GM20431 (cell line): ENCODE results near the gene PEAK3.

Source experiments
- in situ Hi-C: fragments of 300-500 bp; cut with MseI, MboI; formaldehyde crosslinking; loops from one replicate; pipeline ENCODE4 v1.15.0; 2020; ENCODE audit warnings: low sequenced_read_pairs; ENCODE audit not compliant: unreplicated experiment

The PEAK3 gene

DNA sequence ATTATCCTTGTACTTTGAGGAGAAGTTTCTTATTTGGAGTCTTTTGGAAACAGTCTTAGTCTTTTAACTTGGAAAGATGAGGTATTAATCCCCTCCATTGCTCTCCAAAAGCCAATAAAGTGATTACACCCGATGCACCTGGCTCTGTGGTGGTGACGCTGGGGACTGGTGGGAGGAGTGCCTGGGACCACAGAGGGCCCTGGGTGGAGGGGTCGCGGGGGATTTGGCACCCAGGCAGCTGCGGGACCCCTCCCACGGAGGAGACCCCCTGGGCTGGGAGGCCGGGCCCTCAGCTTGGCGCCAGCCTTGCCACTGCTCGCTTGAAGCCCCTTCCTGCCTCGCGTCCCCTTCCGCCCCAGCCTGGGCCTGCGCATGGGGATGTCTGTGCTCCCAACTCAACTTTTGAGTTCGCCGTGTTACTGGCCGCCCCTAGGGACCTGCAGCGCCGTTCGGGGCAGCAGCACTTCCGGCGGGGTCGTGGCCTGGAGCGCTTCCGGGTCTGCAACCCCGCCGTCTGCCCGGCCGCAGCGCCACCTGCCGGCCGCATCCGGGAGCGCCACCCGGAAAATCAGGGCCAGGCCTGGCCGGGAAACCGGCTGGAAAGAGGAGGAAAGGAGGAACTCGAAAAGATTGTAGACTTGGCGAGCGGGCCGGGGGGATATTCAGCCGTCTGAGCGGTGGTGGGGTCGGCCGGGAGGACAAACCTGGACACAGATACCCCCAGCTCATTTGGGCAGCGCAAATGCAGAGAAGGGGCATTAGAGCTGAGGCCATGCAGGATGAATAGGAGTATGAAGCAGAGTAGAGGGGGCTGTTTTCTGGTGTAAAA is 8.4 kb downstream of the PEAK3 start:
- in situ Hi-C loops = no loop called here

DNA sequence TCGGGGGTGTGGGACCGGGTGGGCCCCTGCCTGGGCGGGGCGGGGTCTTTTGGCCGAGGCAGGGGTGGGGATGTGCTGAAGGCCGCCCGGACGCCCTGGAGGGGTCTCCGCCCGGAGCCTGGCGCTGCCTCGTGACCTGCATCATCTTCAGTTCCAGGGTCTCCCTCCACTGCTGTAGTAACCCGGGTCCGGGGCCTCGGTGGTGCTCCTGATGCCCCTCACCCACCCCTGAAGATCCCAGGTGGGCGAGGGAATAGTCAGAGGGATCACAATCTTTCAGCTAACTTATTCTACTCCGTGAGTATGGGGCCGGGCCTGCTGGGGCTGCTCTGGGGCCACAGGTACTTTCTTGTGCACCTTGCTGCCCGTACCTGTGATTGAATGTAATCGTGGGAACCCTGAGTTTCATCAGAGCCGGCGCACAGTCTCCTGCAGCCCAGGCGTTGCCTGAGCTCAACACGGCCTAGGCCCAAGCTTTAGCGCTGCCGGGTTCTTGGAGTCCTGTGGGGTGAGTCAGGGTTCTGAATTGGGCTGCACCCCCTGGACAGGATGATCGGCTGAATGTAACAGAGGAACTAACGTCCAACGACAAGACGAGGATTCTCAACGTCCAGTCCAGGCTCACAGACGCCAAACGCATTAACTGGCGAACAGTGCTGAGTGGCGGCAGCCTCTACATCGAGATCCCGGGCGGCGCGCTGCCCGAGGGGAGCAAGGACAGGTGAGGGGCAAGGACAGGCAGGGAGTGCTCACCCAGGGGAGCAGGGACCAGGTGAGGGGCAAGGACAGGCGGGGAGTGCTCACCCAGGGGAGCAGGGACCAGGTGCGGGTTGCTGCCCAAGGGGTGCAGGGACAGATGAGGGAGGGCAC is 10.5 kb downstream of the PEAK3 start:
- in situ Hi-C loops = no loop called here

DNA sequence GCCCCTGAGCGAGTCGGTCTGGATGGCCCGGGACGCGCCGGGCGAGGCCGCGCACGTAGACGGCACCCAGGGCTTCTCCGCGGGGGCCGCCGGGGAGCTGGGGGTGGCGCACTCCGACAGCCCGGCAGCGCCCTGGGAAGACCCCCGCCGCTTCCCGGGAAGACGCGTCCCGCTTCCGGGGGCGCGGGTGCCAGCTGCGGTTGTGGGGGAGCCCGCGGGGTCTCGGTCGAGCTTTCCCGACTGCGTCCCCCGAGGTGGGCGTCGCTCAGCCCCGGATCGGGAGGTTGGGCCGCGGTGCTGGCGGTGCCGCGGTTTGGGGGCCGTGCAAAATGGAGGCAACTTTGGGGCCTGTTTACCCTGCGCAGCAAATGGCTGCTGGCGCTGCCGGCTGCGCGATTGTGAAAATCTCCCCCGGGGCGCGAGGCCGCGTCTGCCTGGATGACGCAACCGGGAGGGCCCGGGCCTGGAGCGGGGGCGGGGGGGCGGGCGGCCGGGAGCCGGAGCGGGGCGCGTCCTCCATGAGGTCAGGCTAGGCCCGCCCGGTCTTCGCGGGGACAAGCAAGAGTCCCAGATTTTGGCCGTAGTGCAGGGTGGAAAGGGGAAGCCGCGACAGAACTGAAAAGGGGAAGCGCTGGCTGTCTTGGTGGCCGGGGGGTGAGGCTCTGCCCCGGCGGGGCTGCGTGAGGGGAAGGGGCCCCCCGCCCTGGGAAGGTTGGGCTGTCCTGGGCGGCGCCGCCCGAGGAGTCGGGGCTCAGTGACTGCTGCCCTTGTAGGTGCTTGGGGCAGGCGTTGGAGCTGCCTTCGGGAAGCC is 11.3 kb downstream of the PEAK3 start:
- in situ Hi-C loops = no loop called here

DNA sequence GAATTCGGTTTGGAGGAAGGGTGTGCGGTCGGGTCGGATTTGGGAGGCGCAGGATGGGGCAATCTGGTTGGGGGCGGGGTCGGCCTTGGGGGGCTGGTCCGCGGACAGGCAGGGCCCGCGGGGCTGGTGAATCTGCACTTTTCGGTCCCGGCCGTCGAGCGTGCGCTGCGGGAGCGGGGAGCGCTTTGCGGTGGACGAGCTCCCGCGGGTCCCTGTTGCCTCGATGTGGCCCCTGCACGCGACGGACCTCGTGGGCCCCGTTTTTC is 11.9 kb downstream of the PEAK3 start:
- in situ Hi-C loops = no loop called here

DNA sequence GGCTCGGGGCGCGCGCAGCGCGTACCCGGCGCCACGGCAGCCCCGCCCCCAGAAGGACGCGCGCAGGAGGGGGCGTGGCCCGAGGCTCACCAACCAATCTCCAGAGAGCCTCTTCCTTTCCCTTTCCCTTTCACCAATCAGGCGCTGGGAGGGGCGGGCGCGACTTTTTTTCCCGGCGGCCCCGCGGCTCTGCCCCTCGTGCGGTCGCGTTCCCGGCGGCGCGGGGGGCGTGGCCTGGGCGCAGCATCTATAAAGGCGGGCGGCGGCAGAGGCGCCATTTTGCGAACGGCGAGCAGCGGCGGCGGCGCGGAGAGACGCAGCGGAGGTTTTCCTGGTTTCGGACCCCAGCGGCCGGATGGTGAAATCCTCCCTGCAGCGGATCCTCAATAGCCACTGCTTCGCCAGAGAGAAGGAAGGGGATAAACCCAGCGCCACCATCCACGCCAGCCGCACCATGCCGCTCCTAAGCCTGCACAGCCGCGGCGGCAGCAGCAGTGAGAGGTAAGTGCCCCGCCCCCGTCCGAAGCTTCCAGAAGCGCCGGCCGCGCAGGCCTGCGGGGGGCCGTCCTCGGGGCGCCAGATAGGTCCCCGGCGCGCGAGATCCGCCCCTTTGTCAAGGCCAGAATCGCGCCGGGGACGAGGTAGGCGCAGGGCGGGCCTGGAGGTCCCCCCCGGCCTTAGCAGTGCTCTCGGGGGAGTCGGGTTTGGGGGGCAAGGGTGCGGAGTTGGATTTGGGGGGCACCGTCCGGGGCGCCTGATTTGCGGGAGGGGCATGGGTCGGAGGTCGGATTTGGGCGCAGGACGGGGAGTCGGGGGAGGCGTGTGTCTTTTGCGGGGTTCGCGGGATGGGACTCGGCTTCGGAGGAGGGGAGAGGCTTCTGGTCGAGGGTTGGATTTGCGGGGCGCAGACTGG is 12.5 kb downstream of the PEAK3 start:
- in situ Hi-C loops = no loop called here

DNA sequence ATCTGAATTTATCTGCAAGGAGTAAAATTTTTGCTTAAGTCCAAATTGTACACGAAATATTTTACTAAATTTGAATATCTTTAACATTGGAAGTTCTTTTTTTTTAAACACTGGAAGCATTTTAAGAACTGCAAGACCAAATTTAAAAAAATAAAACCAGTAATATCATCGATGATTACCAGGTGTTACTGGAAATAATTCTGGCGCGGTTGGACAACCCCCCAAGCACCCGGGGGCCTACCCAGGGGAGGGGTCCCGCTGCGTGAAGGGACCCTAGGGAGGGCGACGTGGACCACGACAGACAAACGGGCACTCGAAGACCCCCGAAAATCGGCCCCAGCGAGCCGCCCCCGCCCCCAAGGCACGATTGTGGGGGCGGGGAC is 13.1 kb downstream of the PEAK3 start:
- in situ Hi-C loops = no loop called here

DNA sequence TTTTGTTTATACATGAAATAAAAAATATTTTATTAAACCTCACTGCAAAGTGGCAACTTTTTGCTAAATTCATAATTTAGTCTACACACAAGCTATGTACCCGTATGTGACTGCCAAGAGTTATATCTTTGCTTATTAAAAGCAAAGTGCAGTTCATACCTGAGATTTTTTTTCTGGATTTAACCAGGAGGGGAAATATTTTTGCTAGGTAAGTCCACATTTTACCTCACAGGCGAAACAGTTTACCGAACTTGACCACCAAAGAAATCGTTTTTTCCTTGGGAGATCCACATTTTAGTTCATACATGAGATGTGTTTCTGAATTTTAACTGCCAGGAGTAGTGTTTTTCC is 13.5 kb downstream of the PEAK3 start:
- in situ Hi-C loops = no loop called here

DNA sequence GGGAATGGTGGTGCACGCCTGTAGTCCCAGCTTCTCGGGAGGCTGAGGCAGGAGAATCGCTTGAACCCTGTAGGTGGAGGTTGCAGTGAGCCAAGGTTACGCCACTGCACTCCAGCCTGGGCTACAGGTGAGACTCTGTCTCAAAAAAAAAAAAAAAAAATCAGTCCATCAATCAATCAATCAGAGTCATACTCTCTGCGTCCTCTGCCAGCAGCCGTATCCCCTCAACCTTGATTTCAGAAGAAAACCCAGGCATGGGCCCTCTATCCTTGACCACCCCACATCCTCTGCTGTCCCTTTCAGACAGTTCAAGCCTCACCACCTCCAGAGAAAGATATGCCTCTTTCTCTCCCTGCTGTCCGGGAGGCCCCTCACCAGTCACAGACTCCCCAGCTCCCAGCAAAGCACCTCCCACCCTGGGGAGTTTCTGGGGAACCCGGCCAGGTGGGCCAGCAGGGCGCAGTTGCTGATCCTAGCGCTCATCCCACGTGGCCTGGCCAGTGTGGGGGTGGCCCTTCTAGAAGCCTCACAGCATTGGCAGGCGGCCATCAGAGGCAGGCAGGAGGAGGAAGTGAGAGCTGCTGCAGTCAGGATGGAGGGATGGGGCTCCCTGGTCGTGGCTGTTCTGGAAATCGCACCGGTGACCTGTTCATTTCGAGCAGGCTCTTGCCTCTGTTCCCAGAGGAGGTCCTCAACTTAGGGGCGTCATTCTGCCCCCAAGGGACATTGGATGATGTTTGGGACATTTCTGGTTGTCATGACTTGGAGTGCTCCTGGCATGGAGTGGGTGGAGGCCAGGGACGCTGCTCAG is 15.6 kb downstream of the PEAK3 start:
- in situ Hi-C loops = no loop called here

DNA sequence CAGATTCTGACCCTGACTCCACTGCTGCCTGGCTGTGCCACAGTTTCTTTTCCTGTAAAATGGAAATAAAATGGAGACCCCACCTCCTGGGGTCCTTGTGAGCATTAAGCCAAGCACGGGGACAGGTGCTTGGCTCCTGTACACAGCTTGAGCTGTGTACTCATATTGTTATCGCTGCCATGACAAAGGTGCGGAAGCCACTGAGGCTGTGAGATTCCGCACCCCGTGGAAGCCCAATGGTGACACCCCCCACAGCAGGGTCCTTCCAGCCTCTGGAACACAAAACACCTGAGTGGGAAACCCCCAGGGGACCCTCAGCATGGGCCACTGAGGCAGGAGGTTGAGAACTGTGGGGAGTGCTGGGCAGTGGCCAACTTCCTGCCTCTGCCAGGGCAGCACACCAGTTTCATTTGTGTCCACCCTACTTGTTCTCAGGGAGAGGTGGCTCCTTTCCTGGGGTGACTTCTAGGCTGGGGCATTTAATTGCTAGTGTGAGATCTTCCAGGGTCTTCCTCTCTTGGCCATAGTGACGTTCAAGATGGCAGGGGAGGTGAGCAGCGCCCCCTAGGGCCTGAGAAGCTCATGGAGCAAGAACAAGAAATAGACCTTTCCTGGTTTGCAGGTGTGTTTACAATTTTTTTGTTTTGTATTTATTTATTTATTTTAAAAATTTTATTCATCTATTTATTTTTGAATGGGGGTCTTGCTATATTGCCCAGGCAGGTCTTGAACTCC is 20.4 kb downstream of the PEAK3 start:
- in situ Hi-C loops = no loop called here

DNA sequence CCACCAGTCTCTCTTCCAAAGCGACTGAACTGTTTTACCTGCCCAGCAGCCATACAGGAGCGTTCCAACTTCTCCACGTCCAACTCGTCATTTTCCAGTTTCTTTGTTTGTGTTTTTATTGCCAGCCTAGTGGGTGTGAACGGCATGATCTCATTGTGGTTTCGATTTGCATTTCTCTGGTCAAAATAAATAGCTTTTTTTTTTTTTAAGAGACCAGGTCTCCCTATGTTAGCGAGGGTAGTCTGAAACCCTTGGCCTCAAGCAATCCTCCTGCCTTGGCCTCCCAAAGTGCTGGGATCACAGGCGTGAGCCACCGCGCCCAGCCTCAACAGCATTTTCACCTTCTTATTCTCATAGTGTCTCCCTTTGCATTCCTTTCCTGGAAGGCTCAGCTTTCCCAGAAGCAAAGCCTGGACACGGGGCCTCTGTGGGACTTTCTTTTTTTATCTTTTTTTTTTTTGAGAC is 21.6 kb downstream of the PEAK3 start:
- in situ Hi-C loops = no loop called here

DNA sequence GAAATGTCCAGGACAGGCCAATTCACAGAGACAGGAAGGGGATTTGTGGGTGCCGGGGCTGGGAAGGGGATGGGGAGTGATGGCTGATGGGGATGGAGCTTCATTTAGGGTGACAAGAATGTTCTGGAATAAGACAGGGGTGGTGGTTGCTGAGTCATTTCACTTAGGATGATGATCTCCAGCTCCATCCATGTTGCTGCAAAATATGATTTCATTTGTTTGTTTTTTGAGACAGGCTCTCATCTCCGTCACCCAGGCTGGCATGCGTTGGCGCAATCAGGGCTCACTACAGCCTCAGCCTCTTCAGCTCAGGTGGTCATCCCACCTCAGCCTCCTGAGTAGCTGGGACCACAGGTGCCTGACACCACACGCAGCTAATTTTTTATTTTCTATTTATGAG is 22.6 kb downstream of the PEAK3 start:
- in situ Hi-C loops = no loop called here

DNA sequence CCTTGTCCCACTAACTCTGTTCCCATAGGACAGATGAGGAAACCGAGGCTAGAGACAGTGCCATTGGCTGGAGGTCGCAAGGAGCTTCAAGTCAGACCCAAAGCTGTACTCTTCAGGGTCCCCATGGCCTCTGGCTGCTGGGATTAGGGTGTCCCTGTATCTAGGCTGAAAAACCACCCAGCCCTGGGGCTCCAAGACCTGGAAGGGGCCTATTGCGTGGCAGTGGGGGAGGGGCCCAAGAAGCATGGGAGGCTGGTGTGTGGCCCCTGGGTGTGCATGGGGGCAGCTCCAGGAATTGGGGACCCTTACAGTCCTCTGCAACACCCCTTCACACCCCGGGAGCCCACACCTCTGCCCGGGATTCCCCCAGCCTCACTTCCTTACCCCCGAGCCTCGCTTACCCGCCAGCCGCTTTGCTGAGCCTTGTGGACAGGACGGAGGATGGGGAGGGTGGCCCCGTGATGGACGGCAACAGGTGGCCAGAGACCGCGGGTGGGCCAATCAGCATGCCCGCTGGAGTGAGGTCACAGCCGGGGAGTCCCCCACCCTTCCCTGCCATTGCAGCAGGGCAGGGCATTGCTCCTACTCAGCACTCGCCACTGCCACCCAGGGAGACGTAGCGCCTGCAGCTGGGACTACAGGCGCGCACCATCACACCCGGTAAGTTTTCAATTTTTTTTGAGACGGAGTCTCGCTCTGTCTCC is 25.8 kb downstream of the PEAK3 start, which contains the start of gene JSRP1:
TSS of gene JSRP1 (minus strand) at position 436 of the 704 bp plus-strand sequence. CDS start 1,103 bp downstream, outside the sequence.
- in situ Hi-C loops = no loop called here

DNA sequence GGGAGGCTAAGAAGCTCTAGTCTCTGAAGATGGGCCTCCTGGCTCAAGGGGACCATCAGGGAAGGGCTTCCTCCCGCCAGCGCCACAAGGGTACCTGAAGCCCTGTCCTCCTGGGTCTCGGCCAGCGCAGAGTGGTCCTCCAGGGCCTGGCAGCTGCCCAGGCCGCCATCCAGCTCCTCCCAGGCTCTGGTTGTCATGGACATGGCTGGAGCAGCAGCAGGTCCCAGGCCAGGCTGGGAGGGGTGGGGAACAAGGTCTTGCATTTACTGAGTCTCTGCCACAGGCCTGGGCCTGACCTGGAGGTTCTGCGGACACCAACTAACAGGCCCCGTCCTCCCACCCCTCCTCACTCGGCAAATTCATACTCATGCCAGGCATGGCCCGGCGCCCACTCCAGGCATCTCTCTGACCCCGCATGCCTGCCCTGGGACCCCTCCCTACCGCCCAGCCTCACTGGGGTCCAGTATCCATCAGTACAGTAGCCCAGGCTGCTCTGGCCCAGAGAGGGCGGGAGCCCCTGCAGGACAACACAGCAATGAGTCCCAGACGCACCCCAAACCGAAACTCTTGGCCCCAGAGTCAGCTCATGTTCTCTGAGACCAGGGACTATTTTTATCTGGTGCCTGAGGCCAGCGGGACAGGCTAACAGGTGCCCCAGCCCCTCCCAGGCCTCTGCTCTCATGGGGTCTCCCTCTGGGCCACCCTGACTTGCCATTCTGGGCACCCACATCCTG is 26.7 kb downstream of the PEAK3 start:
- in situ Hi-C loops = no loop called here

DNA sequence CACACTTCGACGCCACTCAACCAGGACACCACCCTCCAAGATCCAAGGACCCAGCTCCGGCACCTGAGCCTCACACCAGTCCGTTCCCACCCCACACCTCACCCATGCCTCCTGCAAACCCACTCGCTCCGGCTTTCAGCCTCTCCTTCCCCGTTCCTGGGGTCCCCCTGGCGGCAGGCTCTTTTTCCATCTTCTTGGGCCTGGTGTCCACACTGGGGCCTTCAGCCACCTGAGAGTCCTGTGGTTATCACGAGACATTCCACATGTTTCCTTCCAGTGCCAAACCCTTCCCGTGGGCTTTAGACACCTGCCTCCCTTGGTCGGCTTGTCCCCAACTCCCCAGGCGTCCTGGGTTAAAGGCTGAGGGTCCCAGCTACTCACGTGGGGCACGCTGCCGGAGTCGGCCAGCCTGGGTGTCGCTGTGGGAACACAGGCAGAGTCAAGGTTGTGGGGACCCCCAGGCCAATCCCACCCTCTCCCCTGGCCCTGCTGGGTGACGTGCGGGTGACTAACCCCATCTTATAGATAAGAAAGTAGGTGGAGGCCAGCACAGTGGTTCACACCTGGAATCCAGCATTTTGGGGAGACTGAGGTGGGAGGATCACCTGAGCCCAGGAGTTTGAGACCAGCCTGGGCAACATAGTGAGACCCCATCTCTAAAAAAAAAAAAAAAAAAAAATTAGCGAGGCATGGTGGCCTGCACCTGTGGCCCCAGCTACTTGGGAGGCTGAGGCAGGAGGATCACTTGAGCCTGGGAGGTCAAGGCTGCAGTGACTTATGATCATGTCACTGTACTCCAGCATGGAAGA is 27.7 kb downstream of the PEAK3 start:
- in situ Hi-C loops = no loop called here

DNA sequence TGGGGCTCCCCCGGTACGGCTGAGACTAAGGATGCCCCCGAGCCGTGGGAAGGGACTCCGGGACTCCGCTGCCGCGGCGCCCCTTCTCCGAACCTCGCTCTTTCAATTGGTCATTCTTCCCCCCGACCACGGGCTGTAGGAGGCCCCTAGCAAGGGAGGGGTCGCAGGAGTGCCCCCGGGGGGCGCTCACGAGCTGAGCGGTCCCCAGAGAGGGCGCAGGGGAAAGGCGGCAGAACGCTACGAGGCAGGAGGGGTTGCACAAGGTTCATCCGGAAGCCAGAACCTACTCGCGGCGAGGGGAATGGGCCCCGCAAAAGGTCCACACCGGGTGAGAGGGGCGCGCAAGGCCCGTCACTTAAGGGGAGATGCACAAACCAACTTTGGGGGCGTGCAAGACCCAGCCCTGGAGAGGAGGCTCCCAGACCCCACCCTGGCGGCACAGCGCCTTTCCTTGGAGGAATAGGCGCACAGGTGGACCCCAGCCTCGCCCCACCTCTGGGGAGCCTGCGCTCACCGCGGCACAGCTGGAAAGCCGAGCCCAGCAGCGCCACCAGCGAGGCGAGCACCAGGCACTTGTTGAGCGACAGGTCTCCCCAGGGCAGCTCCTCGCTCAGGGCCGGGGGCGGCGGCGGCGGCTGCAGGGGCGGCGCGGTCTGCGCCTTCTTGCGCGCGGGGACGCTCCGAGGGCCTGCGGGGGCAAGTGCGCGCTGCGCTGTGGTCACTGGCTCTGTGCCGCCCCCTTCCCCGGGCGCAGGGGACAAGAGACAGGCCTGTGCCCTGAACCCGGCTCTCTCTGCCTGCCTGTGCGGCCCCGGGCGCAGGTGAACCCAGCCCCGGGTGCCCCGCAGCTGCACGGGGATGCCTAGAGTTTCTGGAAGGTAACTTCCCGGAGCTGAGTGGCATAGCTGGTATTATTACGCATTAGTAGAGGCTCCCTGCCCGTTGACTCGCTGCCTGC is 28.6 kb downstream of the PEAK3 start:
- in situ Hi-C loops = no loop called here
